GM10248 (cell line): ENCODE data around the gene CNRIP1.

Source experiments
- CTCF ChIA-PET: fragments of 300-600 bp; sonication (Branson Sonifier 250); formaldehyde crosslinking; extraction: SDS; loops from one replicate; lab custom pipeline; 2021; ENCODE audit warnings: antibody characterized with exemption; lab: Yijun Ruan, JAX
- POLR2A ChIA-PET: fragments of 350-650 bp; sonication (Branson Sonifier 250); formaldehyde crosslinking; extraction: SDS; loops from one replicate; lab custom pipeline; 2020; ENCODE audit warnings: antibody characterized with exemption; lab: Yijun Ruan, JAX
- DNase-seq: peaks from one replicate; pipeline ENCODE4 v3.0.0; 2012; ENCODE audit errors: extremely low spot score
- CTCF ChIP-seq: IDR thresholded peaks from 2 replicates; pipeline ENCODE4 v1.5.1; 2012; ENCODE audit warnings: mild to moderate bottlenecking, low read depth; ENCODE audit errors: extremely low read depth, missing control alignments, control extremely low read depth

Gene CNRIP1

DNA sequence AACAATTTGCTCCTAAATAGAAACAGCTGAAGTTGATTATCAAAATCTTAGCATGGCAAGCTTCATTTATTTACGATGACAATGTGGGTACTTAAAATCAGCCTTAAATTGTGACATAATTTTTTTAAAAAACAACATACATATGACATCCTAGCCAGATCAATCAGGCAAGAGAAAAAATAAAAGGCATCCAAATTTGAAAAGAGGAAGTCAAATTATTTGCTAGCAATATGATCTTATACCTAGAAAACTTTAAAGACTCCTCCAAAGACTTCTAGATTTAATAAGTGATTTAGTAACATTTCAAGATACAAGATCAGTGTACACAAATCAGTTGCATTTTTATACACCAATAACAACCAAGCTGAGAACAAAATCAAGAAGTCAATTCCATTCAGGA is 53.1 kb downstream of the CNRIP1 start:
- TF ChIP-seq CTCF, result no peak
- CTCF ChIA-PET, result interaction anchor here (1.0 to 2.0 kb wide), 3 partner anchors 12 to 145 kb away, joined by 3 to 5 read pairs (median 3); no protein-coding TSS in a partner anchor
- POLR2A ChIA-PET, result no interaction called here
- no peak for DNase-seq

GRCh38 chr2:68263632-68264031 is 56.1 kb downstream of the CNRIP1 start:
- CTCF ChIA-PET, result interaction anchor here (0.9 to 1.0 kb wide), 2 partner anchors 13 to 32 kb away, joined by 3 read pairs; no protein-coding TSS in a partner anchor
- POLR2A ChIA-PET, result no interaction called here
- no peak for DNase-seq
- no peak for TF ChIP-seq CTCF

DNA sequence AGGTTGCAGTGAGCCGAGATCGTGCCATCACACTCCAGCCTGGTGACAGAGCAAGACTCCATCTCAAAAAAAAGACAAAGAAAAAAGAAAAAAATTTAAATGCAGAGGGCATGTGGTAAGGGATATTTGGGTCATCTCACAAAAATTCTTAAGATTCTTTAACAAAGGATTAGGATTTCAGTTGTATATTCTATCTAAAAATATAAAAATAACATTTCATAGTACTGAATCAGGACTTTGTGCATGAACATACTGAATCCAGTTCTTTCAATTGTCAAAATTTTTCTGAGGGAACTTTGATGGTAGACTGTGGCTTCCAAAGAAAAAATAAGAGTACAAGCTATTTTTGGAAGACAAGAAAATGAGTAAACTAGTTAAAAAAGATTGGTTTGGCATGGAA is 60.9 kb downstream of the CNRIP1 start:
- ChIA-PET CTCF (no interaction called here), POLR2A (no interaction called here)
- TF ChIP-seq CTCF, result no peak

GRCh38 chr2:68256093-68256450 is 63.7 kb downstream of the CNRIP1 start:
- ChIA-PET CTCF (interaction anchor here (1.5 to 1.9 kb wide), 2 partner anchors 26 to 39 kb away, joined by 3 to 6 read pairs; no protein-coding TSS in a partner anchor), POLR2A (no interaction called here)
- no peak for DNase-seq
- TF ChIP-seq CTCF, result no peak

More for the DNA sequence above, 60.9 kb downstream of the CNRIP1 start:
- no peak for DNase-seq

DNA sequence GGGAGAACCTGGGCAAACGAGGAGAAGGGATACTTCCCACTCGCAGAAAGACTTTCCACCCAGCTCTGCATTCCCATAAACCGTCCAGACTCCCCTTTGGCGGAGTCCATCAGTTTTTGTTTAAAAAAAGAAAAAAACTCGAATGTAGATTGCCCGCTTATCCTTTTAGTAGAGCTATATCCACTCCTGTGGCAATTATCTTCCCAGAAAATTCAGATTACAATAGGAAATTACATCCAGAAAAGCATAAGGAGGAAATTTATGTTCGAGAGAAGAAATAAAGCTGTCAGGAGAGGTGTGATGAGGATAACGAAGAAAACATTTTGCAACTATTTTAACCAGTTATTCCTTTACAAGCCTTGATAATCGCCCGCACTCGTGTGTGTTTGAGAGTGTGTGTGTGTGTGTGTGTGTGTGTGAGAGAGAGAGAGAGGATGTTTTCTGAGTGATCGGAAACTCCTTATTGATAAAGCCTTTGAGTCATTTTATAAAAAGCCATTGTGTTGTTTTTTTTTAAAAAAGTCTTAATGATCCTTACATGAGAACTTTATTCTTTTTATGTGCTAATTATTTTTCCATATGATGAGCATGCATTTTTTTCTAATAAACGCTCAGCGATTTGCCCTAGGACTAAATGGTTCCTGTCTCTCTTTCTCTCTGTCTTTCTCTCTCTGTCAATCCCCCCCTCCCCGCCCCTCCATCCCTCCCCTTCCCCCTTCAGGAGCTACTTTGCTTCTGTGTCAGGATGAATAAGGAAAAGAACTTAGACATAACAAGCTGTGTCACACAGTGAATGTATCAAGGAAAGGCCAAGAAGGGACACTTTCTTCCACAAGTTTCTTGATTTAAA is 66.3 kb downstream of the CNRIP1 start:
- POLR2A ChIA-PET, result interaction anchor here (0.9 kb wide), 1 partner anchor 14 kb away, joined by 3 read pairs; no protein-coding TSS in a partner anchor
- no peak for DNase-seq
- no peak for TF ChIP-seq CTCF
- CTCF ChIA-PET, result interaction anchor here (1.0 to 2.7 kb wide), 10 partner anchors 12 to 187 kb away, joined by 3 to 11 read pairs (median 5); no protein-coding TSS in a partner anchor

GRCh38 chr2:68252400-68253218 is 67.1 kb downstream of the CNRIP1 start, which contains the start of gene PPP3R1:
PPP3R1 (minus strand) TSS chr2:68252532; CDS start chr2:68252127, 405 bp downstream.
- CTCF ChIA-PET, result interaction anchor here (1.0 to 2.7 kb wide), 7 partner anchors 13 to 188 kb away, joined by 3 to 11 read pairs (median 5); no protein-coding TSS in a partner anchor
- POLR2A ChIA-PET, result interaction anchor here (0.9 kb wide), 1 partner anchor 13 kb away, joined by 3 read pairs; no protein-coding TSS in a partner anchor
- peak; percentile 95 for DNase-seq
- no peak for TF ChIP-seq CTCF
